PFSK-1 (cell line): ENCODE results near the gene MAGI1.

Experiments used
- FOXP2 ChIP-seq: optimal IDR thresholded peaks from 2 replicates; pipeline ENCODE3; 2011; ENCODE audit warnings: borderline replicate concordance, control low read depth, inconsistent platforms; ENCODE audit not compliant: insufficient read depth; ENCODE audit errors: extremely low read length, extremely low read depth
- POLR2AphosphoS5 ChIP-seq: IDR thresholded peaks from 2 replicates; pipeline ENCODE4 v1.6.1; 2012; ENCODE audit warnings: low read depth, mild to moderate bottlenecking, control low read depth, low read length, moderate library complexity
- SIN3A ChIP-seq: IDR thresholded peaks from 2 replicates; pipeline ENCODE4 v1.6.1; 2012; ENCODE audit warnings: mild to moderate bottlenecking, low read length, moderate library complexity, borderline replicate concordance; ENCODE audit not compliant: insufficient read depth
- TAF1 ChIP-seq: IDR thresholded peaks from 2 replicates; pipeline ENCODE4 v1.6.1; 2012; ENCODE audit warnings: low read length, control low read depth, borderline replicate concordance; ENCODE audit not compliant: insufficient read depth
- TF ChIP-seq, protein P1 (sequence below), 2 experiments: IDR thresholded peaks; 2 replicates each; pipeline versions ENCODE4 v1.6.1 to v1.8.0; 2011 to 2012; ENCODE audit warnings: low read depth in 2 of 2, low read length in 2 of 2, control low read depth in 1 of 2, inconsistent platforms in 1 of 2, mild to moderate bottlenecking in 1 of 2, moderate library complexity in 1 of 2; ENCODE audit not compliant: insufficient read depth in 1 of 2

DNA sequence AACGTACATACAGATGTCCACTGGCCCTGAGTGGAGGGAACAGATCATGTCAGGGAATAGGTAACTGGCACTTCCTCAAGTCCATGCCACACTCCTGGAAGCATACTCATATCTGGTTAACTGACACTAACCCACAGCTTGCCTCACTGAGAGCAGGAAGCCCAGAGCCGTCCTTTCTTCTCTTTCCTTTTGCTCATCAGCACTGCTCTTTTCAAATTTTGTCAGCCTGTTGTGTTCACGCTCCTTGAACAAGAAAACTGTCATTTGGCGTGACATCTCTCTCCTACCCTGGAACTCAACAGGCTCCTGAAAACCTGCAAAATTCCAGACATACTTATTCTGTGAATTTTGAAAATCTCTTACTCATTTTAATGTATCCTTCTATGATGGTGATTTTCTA lies 360.2 kb downstream of the MAGI1 start:
- no peak for TF ChIP-seq POLR2AphosphoS5
- no peak for TF ChIP-seq FOXP2
- TF ChIP-seq, protein P1, sequence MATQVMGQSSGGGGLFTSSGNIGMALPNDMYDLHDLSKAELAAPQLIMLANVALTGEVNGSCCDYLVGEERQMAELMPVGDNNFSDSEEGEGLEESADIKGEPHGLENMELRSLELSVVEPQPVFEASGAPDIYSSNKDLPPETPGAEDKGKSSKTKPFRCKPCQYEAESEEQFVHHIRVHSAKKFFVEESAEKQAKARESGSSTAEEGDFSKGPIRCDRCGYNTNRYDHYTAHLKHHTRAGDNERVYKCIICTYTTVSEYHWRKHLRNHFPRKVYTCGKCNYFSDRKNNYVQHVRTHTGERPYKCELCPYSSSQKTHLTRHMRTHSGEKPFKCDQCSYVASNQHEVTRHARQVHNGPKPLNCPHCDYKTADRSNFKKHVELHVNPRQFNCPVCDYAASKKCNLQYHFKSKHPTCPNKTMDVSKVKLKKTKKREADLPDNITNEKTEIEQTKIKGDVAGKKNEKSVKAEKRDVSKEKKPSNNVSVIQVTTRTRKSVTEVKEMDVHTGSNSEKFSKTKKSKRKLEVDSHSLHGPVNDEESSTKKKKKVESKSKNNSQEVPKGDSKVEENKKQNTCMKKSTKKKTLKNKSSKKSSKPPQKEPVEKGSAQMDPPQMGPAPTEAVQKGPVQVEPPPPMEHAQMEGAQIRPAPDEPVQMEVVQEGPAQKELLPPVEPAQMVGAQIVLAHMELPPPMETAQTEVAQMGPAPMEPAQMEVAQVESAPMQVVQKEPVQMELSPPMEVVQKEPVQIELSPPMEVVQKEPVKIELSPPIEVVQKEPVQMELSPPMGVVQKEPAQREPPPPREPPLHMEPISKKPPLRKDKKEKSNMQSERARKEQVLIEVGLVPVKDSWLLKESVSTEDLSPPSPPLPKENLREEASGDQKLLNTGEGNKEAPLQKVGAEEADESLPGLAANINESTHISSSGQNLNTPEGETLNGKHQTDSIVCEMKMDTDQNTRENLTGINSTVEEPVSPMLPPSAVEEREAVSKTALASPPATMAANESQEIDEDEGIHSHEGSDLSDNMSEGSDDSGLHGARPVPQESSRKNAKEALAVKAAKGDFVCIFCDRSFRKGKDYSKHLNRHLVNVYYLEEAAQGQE (IDR thresholded peaks at IDR 0.05; ENCODE audit: insufficient read depth in 1 of 2, low read depth in 2 of 2, low read length in 2 of 2) = no peak
- no peak for TF ChIP-seq TAF1
- TF ChIP-seq SIN3A = no peak
